MM.1S (cell line): ENCODE measurements around the gene NPR2.

Experiments
- DNase-seq: peaks from one replicate; pipeline ENCODE4 v3.0.0-alpha.2; 2015
- H2AFZ ChIP-seq: fragments of 300-600 bp; sonication (generic); 2 replicates; pipeline ENCODE4 v1.6.0; 2016; ENCODE audit warnings: antibody characterized with exemption, low read length
- H3F3A ChIP-seq: fragments of 300-600 bp; sonication (generic); 2 replicates; pipeline ENCODE4 v1.6.1; 2016; ENCODE audit warnings: mild to moderate bottlenecking, antibody characterized with exemption, low read length, moderate library complexity, mixed read lengths; ENCODE audit not compliant: insufficient read depth
- H3K27ac ChIP-seq: fragments of 300-600 bp; sonication (generic); 2 replicates; pipeline ENCODE4 v1.5.1; 2016; ENCODE audit warnings: mild to moderate bottlenecking, low read length
- H3K27me3 ChIP-seq: fragments of 300-600 bp; sonication (generic); replicated peaks from 2 replicates; pipeline ENCODE4 v1.6.0; 2016; ENCODE audit warnings: low read length; ENCODE audit not compliant: insufficient read depth
- H3K36me3 ChIP-seq: fragments of 300-600 bp; sonication (generic); replicated peaks from 2 replicates; pipeline ENCODE4 v1.6.1; 2016; ENCODE audit warnings: mild to moderate bottlenecking, low read length, mixed read lengths; ENCODE audit not compliant: insufficient read depth
- H3K4me1 ChIP-seq: fragments of 300-600 bp; sonication (generic); 2 replicates; pipeline ENCODE4 v1.6.1; 2016; ENCODE audit warnings: low read length, mixed read lengths
- H3K4me2 ChIP-seq: fragments of 300-600 bp; sonication (generic); 2 replicates; pipeline ENCODE4 v1.6.0; 2016; ENCODE audit warnings: low read depth, low read length
- H3K4me3 ChIP-seq: fragments of 300-600 bp; sonication (generic); 2 replicates; pipeline ENCODE4 v1.5.1; 2016; ENCODE audit warnings: low read length, mixed read lengths
- H3K79me2 ChIP-seq: fragments of 300-600 bp; sonication (generic); 2 replicates; pipeline ENCODE4 v1.6.1; 2016; ENCODE audit warnings: mixed run types, low read length, mixed read lengths
- H3K9ac ChIP-seq: fragments of 300-600 bp; sonication (generic); 2 replicates; pipeline ENCODE4 v1.6.1; 2016; ENCODE audit warnings: low read length, mixed read lengths
- H3K9me2 ChIP-seq: fragments of 300-600 bp; sonication (generic); replicated peaks from 2 replicates; pipeline ENCODE4 v1.6.1; 2016; ENCODE audit warnings: mild to moderate bottlenecking, low read length, mixed read lengths; ENCODE audit not compliant: insufficient read depth
- H3K9me3 ChIP-seq: fragments of 300-600 bp; sonication (generic); replicated peaks from 2 replicates; pipeline ENCODE4 v1.6.1; 2016; ENCODE audit warnings: mild to moderate bottlenecking, low read length, mixed read lengths; ENCODE audit not compliant: insufficient read depth
- H4K20me1 ChIP-seq: fragments of 300-600 bp; sonication (generic); 2 replicates; pipeline ENCODE4 v1.6.1; 2016; ENCODE audit warnings: mild to moderate bottlenecking, low read length, moderate library complexity, mixed read lengths; ENCODE audit not compliant: insufficient read depth
- CTCF ChIP-seq: fragments of 300-600 bp; sonication (generic); IDR thresholded peaks from 2 replicates; pipeline ENCODE4 v1.5.1; 2016; ENCODE audit warnings: antibody characterized with exemption, low read length, mixed read lengths
- EZH2 ChIP-seq: fragments of 300-600 bp; sonication (generic); optimal IDR thresholded peaks from 2 replicates; pipeline ENCODE3; 2017; ENCODE audit warnings: low read depth, mild to moderate bottlenecking, antibody characterized with exemption, low read length, mixed read lengths
- EZH2phosphoT487 ChIP-seq: fragments of 300-600 bp; sonication (generic); IDR thresholded peaks from 2 replicates; pipeline ENCODE4 v1.6.1; 2018; ENCODE audit warnings: antibody characterized with exemption, low read length

NPR2 gene

GRCh38 chr9:35792826-35793225 lies 1.4 kb downstream of the NPR2 start:
- Histone ChIP-seq H4K20me1 (no peaks in the 10 kb centered on the region), H3K4me1 (peaks cover 21% of the 10 kb centered on the region), H3K27me3 (peaks cover 5% of the 10 kb centered on the region; the same call in 1 of the 2 replicates), H3K4me2 (no peak overlapping the region), H3K9me2 (no peaks in the 10 kb centered on the region), H3K36me3 (no peaks in the 10 kb centered on the region), H3K4me3 (no peak overlapping the region), H2AFZ (no peak overlapping the region), H3K9ac (no peak overlapping the region), H3F3A (peaks cover 15% of the 10 kb centered on the region), H3K9me3 (no peaks in the 10 kb centered on the region), H3K79me2 (no peaks in the 10 kb centered on the region), H3K27ac (no peak overlapping the region)
- TF ChIP-seq EZH2phosphoT487, result no peak
- no peak for TF ChIP-seq EZH2
- no peak for TF ChIP-seq CTCF
- DNase-seq, result no peak

DNA sequence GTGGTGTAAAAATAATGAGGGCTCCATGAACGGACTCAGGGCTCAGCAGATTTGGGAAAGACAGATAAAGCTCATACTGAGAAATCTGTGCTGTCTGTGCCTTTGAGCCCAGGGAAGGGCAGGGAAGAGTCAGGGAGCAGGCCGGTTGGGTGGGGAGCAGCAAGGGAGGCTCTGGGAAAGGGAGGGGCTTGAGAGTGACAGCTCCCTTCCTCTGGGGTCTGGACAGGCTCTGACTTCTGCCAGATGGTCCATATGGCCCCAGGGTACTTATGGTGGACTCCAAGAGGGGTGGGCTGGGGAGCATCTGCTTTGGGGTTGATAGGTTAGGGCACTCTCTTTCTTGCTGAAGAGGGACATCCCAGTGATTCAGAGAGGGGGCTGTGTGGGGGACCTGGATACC lies 2.1 kb downstream of the NPR2 start:
- H3K79me2 ChIP-seq, result no peaks in the 10 kb centered on the region
- H2AFZ ChIP-seq, result no peak overlapping the region
- DNase-seq, result no peak
- H3K9ac ChIP-seq, result no peak overlapping the region
- no peak overlapping the region for H3K27ac ChIP-seq
- H3F3A ChIP-seq, result peaks cover 16% of the 10 kb centered on the region
- H4K20me1 ChIP-seq, result no peaks in the 10 kb centered on the region
- peaks cover 5% of the 10 kb centered on the region; the same call in 1 of the 2 replicates for H3K27me3 ChIP-seq
- no peak overlapping the region for H3K4me3 ChIP-seq
- no peak for TF ChIP-seq EZH2phosphoT487
- H3K36me3 ChIP-seq, result no peaks in the 10 kb centered on the region
- no peaks in the 10 kb centered on the region for H3K9me3 ChIP-seq
- no peaks in the 10 kb centered on the region for H3K9me2 ChIP-seq
- peaks cover 27% of the 10 kb centered on the region for H3K4me1 ChIP-seq
- H3K4me2 ChIP-seq, result no peak overlapping the region

GRCh38 chr9:35795695-35796094 lies 4.3 kb downstream of the NPR2 start:
- Histone ChIP-seq H3K4me2 (no peak overlapping the region), H2AFZ (no peak overlapping the region), H3K9ac (no peak overlapping the region), H3K36me3 (no peaks in the 10 kb centered on the region), H4K20me1 (no peaks in the 10 kb centered on the region), H3F3A (0 out of 2 replicates have a peak, but pooled peaks cover 5% of the 10 kb centered on the region), H3K79me2 (no peaks in the 10 kb centered on the region), H3K4me3 (no peak overlapping the region), H3K4me1 (peaks cover 23% of the 10 kb centered on the region), H3K9me2 (no peaks in the 10 kb centered on the region), H3K27ac (no peak overlapping the region), H3K27me3 (peaks cover 5% of the 10 kb centered on the region; the same call in 1 of the 2 replicates), H3K9me3 (no peaks in the 10 kb centered on the region)
- no peak for TF ChIP-seq EZH2
- no peak for TF ChIP-seq EZH2phosphoT487
- no peak for TF ChIP-seq CTCF
- no peak for DNase-seq

DNA sequence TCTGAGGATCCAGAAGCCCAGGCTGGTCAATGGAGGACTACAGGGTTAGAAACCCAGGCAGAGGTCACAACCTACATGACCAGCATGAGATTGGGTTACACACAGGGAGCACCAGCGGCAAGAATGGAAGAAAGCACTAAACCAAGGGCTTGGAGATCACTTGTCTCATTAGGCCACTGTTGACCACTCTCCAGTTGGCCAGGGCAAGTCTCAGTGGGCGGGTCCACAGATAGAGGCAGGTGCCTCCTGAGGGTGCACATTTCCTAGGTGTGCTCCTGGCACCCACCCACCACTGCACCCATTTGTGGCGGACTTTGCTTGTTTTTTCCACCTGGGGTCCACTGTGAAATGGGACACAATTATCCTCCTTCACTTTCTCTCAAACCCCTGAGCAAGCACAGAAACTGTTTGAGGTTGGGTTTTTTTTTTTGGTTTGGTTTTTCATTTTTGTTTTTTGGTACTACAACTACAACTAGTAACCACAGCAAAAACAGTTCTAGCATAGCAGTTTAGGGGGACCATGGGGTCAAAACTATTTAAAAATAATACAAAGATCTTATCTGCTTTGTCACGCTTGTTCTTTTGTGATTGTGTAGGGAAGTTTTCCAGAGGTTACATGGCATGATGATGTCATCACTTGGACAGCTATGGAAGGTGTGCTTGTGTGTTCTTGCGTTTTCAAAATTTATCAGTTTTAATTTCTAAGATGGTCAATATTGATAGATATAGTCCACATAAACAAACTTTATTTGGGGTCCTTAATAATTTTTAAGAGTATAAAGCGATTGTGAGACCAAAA lies 6.1 kb downstream of the NPR2 start:
- Histone ChIP-seq H3K4me2 (peak overlapping the region; percentile 9; the same call in 1 of the 2 replicates), H3K9ac (no peak overlapping the region), H3F3A (0 out of 2 replicates have a peak, but pooled peaks cover 5% of the 10 kb centered on the region), H3K79me2 (no peaks in the 10 kb centered on the region), H4K20me1 (no peaks in the 10 kb centered on the region), H3K27ac (no peak overlapping the region), H3K36me3 (no peaks in the 10 kb centered on the region), H2AFZ (no peak overlapping the region), H3K9me3 (no peaks in the 10 kb centered on the region), H3K4me1 (peaks cover 23% of the 10 kb centered on the region), H3K4me3 (no peak overlapping the region), H3K9me2 (no peaks in the 10 kb centered on the region), H3K27me3 (peaks cover 5% of the 10 kb centered on the region; the same call in 1 of the 2 replicates)
- DNase-seq, result peak; percentile 37
- no peak for TF ChIP-seq EZH2phosphoT487
- no peak for TF ChIP-seq EZH2
- no peak for TF ChIP-seq CTCF
